SIG-M5 treated with dmso at 0.1 percent for 504 hours (cell line): Measurements from ENCODE around the gene ATP8B1.

Experiments used
- DNase-seq: peaks from one replicate; lab custom pipeline; 2025; ENCODE audit not compliant: unreplicated experiment; lab: John Stamatoyannopoulos, UW

Gene ATP8B1

GRCh38 chr18:57819671-57820460, 16.8 kb upstream of the ATP8B1 start:
- DNase-seq = peak; percentile 17

GRCh38 chr18:57819119-57819518, 16.0 kb upstream of the ATP8B1 start:
- DNase-seq = no peak

- no peak for DNase-seq
These were observed 13.3 kb upstream of the ATP8B1 start for GRCh38 chr18:57816208-57816954.

- no peak for DNase-seq
These were observed 11.4 kb upstream of the ATP8B1 start for GRCh38 chr18:57814555-57814954.

GRCh38 chr18:57813245-57813644, 10.1 kb upstream of the ATP8B1 start:
- no peak for DNase-seq

- no peak for DNase-seq
These were observed 9.0 kb upstream of the ATP8B1 start for GRCh38 chr18:57812126-57812477.

GRCh38 chr18:57811477-57812125, 8.5 kb upstream of the ATP8B1 start:
- DNase-seq = no peak

- no peak for DNase-seq
These were observed 6.1 kb upstream of the ATP8B1 start for GRCh38 chr18:57809190-57809589.

- DNase-seq = no peak
These were observed 4.4 kb upstream of the ATP8B1 start for GRCh38 chr18:57807336-57808117.

- no peak for DNase-seq
These were observed 3.8 kb upstream of the ATP8B1 start for GRCh38 chr18:57806978-57807285.

GRCh38 chr18:57806201-57806977, 3.3 kb upstream of the ATP8B1 start:
- no peak for DNase-seq

- DNase-seq = no peak
These were observed 2.0 kb upstream of the ATP8B1 start for GRCh38 chr18:57805117-57805516.

GRCh38 chr18:57804557-57804956, 1.4 kb upstream of the ATP8B1 start:
- DNase-seq = no peak

GRCh38 chr18:57802213-57803102, 657 bp downstream of the ATP8B1 start:
- no peak for DNase-seq

- DNase-seq = no peak
These were observed 1.3 kb downstream of the ATP8B1 start for GRCh38 chr18:57801761-57802212.

- DNase-seq = no peak
These were observed 1.8 kb downstream of the ATP8B1 start for GRCh38 chr18:57801325-57801724.

GRCh38 chr18:57798713-57799373, 4.3 kb downstream of the ATP8B1 start:
- no peak for DNase-seq

- no peak for DNase-seq
These were observed 5.9 kb downstream of the ATP8B1 start for GRCh38 chr18:57797209-57797651.
